AG08395 (cell line): ENCODE data around the gene CLCN2.

ENCODE experiments used
- DNase-seq: peaks from one replicate; pipeline ENCODE4 v3.0.0; 2012; ENCODE audit warnings: mixed read lengths, low spot score

Gene CLCN2

DNA sequence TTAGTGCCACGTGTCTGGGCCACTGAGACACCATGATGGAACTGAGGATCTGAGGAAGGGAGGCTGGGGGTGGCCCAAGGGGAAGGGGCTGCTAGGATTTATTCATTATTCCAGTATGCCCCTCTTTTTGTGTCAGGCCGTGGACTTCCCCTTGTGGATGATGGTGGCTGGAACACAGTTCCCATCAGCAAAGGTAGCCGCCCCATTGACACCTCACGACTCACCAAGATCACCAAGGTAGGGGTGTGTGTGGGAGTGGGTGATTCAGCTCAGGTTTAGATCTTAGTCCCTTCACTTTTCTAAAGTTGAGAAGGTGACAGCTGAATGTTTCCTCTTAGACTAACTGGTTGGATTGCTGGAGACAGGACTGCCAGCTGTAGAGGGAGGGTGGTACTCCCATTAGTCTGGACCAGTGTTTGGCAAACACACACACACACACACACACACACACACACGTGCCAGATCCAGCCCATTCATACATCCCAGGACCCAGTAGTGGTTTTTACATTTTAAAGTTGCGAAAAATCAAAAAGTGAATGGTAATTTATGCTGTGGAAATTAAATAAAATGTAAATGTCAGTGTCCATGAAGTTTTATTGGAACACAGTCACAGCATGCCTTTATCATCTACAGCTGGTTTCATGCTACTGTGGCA lies 35.6 kb downstream of the CLCN2 start:
- DNase-seq, result no peak

DNA sequence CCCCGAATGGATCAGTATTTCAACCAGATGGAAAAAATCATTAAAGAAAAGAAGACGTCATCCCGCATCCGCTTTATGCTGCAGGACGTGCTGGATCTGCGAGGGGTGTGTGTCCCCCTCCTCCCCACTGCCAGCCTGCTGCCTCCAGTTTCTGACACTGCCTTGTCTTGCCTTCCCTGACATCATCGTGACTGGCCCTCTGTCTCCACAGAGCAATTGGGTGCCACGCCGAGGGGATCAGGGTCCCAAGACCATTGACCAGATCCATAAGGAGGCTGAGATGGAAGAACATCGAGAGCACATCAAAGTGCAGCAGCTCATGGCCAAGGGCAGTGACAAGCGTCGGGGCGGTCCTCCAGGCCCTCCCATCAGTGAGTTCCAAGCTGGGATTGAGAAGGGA lies 36.1 kb downstream of the CLCN2 start:
- DNase-seq, result no peak

DNA sequence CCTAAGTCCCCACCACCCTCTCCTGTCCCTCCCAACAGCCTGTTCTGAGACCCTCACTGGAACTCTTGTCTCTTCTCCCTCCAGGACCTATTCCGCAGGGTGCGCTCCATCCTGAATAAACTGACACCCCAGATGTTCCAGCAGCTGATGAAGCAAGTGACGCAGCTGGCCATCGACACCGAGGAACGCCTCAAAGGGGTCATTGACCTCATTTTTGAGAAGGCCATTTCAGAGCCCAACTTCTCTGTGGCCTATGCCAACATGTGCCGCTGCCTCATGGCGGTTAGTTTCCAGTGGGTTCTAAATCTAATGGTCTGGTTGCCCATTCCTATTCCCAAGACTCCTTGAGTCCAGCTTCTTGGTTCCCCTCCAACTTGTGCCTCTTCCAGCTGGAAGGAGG lies 37.7 kb downstream of the CLCN2 start:
- DNase-seq, result no peak

DNA sequence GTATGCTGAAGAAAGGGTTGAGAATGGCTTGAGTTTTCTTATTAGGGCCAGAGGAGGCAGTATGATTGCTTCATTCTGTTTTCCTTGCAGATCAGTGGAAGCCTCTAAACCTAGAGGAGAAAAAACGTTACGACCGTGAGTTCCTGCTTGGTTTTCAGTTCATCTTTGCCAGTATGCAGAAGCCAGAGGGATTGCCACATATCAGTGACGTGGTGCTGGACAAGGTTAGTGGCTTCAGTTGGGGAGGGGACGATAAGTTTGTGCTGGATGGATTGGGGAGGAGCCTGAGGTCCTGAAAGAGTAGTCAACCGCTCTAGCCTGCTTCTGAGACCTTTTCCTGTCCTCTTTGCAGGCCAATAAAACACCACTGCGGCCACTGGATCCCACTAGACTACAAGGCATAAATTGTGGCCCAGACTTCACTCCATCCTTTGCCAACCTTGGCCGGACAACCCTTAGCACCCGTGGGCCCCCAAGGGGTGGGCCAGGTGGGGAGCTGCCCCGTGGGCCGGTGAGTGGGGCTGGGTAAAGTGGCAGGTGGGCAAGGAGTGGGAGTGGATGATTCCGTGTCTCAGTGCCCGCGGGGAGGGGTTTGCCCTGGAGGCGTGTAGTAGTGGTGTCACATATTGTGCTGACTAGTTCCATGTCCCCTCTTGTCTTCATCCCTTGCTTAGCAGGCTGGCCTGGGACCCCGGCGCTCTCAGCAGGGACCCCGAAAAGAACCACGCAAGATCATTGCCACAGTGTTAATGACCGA lies 38.5 kb downstream of the CLCN2 start:
- DNase-seq, result no peak

DNA sequence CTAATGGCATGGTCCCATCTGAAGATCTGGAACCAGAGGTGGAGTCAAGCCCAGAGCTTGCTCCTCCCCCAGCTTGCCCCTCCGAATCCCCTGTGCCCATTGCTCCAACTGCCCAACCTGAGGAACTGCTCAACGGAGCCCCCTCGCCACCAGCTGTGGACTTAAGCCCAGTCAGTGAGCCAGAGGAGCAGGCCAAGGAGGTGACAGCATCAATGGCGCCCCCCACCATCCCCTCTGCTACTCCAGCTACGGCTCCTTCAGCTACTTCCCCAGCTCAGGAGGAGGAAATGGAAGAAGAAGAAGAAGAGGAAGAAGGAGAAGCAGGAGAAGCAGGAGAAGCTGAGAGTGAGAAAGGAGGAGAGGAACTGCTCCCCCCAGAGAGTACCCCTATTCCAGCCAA lies 39.7 kb downstream of the CLCN2 start:
- no peak for DNase-seq

DNA sequence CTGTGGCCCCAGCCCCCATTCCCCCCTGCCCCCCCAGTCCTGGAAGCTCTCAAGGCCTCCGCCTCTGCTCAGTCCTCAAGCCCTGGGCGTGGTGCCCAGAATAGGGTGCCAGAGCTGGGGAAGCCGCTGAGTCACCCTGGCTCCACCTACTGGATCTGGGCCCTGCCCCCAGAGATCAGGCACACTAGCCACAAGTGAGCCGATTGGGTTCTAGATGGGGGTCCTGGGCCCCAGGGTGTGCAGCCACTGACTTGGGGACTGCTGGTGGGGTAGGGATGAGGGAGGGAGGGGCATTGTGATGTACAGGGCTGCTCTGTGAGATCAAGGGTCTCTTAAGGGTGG lies 41.3 kb downstream of the CLCN2 start:
- peak; percentile 99 for DNase-seq

DNA sequence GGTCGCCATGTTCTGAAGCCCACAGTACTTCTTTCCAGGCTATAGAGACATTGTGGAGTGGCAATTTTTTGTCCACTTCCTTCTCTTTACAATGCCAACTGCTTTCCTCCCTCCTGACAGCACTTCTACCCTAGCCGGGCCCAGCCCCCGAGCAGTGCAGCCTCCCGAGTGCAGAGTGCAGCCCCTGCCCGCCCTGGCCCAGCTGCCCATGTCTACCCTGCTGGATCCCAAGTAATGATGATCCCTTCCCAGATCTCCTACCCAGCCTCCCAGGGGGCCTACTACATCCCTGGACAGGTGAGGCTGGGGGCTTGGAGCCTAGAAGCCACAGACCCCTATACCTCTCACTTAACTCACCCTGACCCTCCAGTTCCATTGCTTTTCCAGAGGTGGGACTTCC lies 44.2 kb downstream of the CLCN2 start:
- DNase-seq, result no peak

DNA sequence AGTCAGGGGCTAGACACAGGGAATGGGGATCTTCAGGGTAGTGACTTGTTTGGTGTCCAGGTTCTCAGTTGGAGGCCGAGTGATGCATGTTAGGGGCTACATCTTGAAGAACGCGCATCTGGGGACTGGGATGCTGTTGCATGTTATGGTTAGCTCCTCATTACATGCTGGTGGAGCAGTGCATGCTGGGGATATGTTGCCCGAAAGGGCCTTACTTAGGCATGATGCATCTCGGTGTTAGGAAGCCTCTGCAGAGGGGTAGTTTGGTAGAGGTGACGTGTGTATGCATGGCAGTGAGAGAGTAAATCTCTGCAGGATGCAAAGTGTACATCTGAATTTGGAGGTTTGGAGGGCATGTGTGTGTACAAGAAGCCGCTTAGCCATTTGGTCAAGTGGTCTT lies 44.6 kb downstream of the CLCN2 start:
- no peak for DNase-seq

DNA sequence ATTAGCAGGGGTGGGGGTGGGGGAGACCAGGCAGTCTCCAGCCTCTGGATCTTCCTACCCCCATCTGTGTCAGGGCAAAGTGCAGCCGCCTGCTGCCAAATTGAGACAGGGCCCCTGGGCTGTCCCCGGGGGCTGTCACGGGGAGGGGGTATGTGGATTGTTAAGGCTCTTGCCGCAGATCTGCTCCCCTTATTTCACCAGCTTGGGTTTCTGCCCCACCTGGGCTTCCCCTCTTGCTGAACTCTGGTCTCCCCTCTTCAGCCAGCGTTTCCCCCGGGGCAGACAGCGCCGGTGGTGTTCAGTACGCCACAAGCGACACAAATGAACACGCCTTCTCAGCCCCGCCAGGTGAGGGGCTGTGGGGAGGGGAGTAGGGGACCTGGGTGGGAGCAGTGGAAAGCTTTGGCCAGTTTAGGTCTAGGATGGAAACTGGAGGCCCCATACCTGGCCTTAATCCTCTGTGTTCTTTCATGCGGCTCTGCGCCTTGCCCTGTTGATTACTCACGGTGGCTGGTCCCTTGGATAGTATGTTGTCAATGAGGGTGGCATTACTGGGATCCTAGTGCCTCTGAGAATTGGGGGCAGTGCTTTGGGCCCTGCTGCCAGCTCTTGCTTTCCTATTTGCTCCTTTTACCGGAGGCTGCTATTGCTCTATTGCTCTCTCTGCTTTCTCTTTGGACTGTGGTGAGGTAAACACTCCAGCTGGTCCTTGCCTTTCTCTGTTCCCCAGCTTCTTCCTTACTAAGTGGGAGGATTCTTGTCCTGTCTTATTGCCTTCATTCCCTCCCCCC lies 45.3 kb downstream of the CLCN2 start:
- no peak for DNase-seq

DNA sequence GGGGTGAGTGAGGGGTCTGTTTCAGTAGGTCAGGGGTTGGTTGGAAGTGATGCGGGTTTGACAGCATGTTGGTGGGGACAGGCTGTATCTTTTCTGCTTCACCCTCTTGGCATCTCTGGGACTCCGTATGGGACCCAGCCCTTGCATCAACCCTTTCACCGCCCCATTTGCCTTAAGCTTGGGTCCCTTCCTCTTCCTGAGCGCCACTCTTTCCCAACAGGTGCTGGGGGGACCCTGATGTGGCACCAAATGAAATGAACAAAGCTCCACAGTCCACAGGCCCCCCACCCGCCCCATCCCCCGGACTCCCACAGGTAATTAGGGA lies 45.9 kb downstream of the CLCN2 start:
- DNase-seq, result no peak

DNA sequence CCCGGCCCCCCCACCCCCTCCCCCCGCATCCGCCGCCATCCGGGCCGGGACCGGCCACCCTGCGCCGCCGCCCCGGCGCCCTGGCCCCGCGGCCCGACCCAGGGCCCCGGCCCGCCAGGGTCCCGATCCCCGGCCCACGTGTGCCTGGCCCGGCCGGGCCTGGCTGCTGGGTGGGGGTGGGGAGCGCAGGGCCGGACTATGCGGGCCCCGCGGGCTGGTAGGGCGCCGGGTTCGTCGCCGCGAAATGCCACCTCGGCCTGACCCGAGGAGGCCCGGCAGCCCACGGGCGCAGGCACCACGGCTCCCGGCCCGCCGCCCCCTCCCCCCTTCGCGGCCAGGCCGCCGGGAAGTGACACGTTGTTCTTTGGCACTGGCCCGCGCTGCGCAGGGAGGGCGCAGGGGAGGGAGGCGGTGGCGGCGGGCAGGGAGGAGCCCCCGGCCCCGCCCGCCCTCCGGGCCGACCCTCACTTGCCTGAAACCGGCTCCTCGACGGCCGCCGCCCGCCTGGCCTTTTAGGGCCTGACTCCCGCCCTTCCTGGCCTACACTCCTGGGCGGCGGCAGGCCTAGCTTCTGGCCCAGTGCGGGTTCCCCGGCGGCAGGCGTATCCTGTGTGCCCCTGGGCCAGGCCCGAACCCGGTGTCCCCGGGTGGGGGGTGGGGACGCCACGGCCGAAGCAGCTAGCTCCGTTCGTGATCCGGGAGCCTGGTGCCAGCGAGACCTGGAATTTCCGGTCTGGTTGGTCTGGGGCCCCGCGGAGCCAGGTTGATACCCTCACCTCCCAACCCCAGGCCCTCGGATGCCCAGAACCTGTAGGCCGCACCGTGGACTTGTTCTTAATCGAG lies 46.5 kb downstream of the CLCN2 start:
- peak; percentile 85 for DNase-seq

DNA sequence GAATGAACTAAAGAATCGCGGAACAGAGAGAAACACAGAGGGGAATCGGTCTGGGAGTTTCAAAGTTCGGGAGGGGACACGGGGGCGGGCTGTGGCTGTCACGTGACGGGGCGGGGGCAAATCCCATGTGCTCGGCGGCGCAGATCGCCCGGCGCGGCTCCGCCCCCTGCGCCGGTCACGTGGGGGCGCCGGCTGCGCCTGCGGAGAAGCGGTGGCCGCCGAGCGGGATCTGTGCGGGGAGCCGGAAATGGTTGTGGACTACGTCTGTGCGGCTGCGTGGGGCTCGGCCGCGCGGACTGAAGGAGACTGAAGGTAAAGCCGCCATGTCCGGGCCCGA lies 47.1 kb downstream of the CLCN2 start, which contains the start of gene EIF4G1:
TSS of gene EIF4G1 (plus strand) at position 244 of the 337 bp plus-strand sequence. CDS start 1,191 bp downstream, outside the sequence.
- peak; percentile 98 for DNase-seq

DNA sequence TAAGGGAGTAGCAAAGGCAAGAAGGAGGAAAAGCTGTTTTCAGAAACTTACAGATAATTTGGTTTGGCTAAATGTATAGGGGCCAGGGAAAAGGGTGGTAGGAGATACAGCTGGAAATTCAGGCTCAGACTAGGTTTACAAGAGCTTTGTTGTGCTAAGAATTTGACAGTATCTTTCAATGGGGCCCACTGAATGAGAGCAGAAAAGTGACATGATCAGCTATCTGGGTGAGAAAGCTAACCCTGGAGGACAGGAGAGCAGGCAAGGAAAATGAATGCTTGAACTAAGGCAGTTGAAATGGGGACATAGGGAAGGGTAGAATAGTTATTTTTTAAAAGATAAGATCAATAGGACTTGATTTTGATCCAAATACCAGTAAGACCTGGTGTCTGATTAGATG lies 49.8 kb downstream of the CLCN2 start:
- no peak for DNase-seq

DNA sequence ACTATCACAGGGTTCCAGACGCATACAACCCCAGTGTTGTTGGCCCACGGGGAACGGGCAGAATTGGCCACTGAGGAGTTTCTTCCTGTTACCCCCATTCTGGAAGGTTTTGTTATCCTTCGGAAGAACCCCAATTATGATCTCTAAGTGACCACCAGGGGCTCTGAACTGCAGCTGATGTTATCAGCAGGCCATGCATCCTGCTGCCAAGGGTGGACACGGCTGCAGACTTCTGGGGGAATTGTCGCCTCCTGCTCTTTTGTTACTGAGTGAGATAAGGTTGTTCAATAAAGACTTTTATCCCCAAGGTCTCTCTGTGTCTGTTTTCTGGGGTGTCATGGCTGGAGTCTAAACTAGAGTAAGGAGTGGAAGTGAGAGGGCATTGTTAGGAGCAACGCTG lies 52.7 kb downstream of the CLCN2 start:
- DNase-seq, result no peak

DNA sequence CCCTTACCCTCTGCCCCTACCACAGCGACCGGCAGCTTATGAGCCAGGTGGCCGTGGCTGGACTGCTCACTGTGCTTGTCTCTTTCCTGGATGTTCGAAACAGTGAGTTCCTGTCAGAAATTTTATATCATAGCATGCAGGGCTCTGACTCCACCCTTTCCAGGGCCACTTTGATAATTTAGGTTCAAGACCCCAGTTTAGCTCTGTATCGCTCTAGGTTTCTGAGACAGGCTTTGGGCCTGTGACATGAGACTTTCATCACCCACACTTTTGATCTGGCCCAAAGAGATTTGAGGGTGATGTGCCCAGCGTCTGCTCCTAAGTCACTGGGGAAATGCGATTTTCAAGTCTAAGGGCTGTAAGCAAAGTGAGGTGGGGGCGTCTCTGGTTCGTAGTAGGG lies 53.5 kb downstream of the CLCN2 start:
- DNase-seq, result no peak

DNA sequence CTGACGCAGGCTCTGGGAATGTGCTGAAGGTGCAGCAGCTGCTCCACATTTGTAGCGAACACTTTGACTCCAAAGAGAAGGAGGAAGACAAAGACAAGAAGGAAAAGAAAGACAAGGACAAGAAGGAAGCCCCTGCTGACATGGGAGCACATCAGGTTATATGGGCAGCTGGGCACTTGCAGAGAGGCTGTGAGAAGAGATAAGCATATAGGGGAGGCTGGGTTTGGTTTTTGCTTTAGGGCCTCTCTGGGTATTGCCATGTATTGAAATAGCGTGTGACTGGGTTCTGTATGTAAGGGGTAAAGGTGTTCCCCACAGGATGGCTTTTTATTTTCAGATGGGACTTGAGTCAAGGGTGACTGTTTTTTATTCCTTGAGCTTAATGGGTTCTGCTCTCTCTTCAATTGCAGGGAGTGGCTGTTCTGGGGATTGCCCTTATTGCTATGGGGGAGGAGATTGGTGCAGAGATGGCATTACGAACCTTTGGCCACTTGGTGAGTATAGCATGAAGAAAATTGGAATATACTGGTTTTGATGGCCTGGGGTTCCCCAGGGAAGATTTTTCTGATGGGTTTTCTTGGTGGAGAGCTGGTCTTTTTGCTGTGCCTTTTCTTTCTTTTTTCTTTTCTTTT lies 54.9 kb downstream of the CLCN2 start:
- DNase-seq, result no peak

DNA sequence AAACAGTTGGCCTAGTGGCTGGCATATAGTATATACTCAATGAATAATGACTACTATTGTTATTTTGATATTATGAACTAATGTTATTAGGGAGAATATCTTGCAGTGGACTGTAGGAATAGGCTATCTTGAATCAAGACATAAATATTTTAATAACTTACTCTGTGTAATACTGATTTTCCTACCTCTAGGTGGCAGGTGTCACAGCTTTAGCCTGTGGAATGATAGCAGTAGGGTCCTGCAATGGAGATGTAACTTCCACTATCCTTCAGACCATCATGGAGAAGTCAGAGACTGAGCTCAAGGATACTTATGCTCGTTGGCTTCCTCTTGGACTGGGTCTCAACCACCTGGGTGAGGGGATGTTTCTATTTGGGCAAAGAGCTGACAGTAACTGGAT lies 55.8 kb downstream of the CLCN2 start:
- DNase-seq, result no peak

DNA sequence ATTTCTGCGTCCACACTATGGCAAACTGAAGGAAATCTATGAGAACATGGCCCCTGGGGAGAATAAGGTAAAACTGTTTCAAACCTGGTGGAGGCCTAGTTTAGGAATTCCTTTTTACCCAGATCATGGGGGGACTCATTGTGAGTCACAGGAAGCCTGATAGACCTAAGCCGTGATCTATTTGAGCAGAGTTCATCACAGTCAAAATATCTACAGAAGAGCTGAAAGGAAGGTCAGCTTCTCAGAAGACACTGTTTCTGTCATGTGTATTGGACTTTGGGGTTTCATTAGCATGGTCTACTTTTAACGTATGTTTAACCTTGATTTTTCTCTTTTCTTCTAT lies 61.1 kb downstream of the CLCN2 start:
- no peak for DNase-seq

DNA sequence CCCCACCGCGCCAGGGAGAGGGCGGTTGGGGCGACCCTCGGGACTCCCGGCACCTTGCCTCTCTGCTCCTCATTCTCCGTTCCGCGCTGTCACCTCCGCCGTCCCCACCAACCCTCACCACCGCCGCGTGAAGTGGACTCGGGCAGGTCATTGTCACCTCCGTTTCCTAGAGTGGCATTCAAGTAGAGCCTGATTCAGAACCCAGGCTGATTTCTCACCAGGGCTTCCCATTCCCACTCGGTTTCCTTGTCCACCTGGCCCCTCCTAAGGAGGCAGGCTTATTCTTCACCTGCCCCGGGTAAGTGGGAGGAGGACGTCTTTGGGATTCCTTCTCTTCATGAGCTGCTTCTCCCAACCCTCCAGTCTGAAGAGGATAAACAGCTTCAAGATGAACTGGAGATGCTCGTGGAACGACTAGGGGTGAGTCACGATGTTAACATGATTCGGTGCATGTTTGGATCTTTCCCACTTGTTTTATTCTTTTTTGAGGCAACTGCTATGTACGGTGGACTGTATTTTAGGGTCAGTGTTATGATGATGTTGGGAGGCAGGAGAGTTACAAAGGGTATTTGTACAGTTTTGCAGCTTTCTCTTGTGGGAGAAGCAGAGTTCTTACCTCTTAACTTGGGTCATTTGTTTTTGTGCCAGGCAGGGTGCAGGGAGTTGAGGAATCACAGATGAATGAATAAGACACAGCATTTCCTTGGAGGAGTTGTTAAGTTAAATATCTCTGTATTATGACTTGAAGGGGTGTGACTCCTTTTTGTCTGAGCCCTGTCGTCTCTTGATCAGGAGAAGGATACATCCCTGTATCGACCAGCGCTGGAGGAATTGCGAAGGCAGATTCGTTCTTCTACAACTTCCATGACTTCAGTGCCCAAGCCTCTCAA lies 61.7 kb downstream of the CLCN2 start:
- DNase-seq, result no peak

DNA sequence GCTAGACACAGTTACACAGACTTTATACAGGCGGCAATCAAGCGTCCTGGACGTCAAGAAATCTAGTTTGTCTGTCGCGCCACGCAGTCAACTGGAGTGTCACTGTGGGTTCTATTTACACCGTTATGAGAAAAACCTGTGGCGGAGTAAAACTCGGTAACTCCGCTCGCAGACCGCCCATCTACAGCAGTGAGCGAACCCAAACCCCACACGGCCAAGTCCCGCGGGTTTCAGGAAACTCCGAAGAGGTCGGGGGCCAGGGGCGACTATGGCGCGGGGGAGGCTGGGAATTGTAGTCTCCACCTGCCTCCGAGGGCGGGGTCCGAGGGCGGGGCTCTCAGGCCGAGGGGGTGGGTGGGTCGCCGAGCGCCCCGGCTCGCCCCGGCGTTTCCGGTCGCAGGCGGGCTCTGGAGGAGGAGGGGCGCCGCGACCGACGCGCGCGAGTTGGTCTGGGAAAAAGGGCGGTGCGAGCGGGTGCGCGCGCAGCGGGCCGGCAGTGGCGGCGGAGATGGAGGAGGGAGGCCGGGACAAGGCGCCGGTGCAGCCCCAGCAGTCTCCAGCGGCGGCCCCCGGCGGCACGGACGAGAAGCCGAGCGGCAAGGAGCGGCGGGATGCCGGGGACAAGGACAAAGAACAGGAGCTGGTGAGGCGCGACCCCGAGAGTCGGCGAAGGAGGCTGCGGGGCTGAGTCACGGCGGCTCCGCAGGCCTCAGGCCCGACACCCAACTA lies 62.5 kb downstream of the CLCN2 start, which contains the start of gene PSMD2:
TSS of gene PSMD2 (plus strand) at position 483 of the 729 bp plus-strand sequence. CDS start at position 509, 26 bp downstream.
- DNase-seq, result peak; percentile 99
